Nephron progenitor cell (in vitro differentiated cells): ENCODE results near the gene HCRTR2.
A peak's percentile ranks its signal among the peaks of the same experiment; 100 is the strongest.
"Not testable (repeated sequence)": the region's sequence is repeated elsewhere in the genome, so short reads cannot be mapped to it uniquely, and the experiment has no call there.

Experiments used
- DNase-seq: peaks from one replicate; pipeline ENCODE4 v3.0.0; 2021
- H3K27ac Mint-ChIP-seq: 2 replicates; pipeline ENCODE4 v1.8.0; 2021; ENCODE audit warnings: mild to moderate bottlenecking, moderate library complexity, mixed read lengths
- H3K27me3 Mint-ChIP-seq: 2 replicates; pipeline ENCODE4 v1.8.0; 2021; ENCODE audit warnings: mild to moderate bottlenecking, low read depth, mixed read lengths; ENCODE audit not compliant: poor library complexity
- H3K36me3 Mint-ChIP-seq: 2 replicates; pipeline ENCODE4 v1.8.0; 2021; ENCODE audit warnings: low read depth, mixed read lengths
- H3K4me1 Mint-ChIP-seq: 2 replicates; pipeline ENCODE4 v1.8.0; 2021; ENCODE audit warnings: mixed read lengths
- H3K4me3 Mint-ChIP-seq: 2 replicates; pipeline ENCODE4 v1.8.0; 2021; ENCODE audit warnings: mild to moderate bottlenecking, moderate library complexity, mixed read lengths
- H3K9me3 Mint-ChIP-seq: 2 replicates; pipeline ENCODE4 v1.8.0; 2021; ENCODE audit warnings: mild to moderate bottlenecking, moderate library complexity, mixed read lengths
- CTCF ChIP-seq: fragments of 200-600 bp; sonication (generic); IDR thresholded peaks from 2 replicates; pipeline ENCODE4 v1.5.0; 2021; ENCODE audit warnings: antibody characterized with exemption

HCRTR2 gene

GRCh38 chr6:55240975-55241605 lies 66.8 kb downstream of the HCRTR2 start:
- H3K36me3 Mint-ChIP-seq, H3K27me3 Mint-ChIP-seq, H3K4me3 Mint-ChIP-seq, DNase-seq, H3K27ac Mint-ChIP-seq, H3K9me3 Mint-ChIP-seq: not testable (repeated sequence)
- peak; percentile 50 for TF ChIP-seq CTCF
- peaks cover 12% of the 10 kb centered on the region for H3K4me1 Mint-ChIP-seq

GRCh38 chr6:55250400-55250799 lies 76.1 kb downstream of the HCRTR2 start:
- Mint-ChIP-seq H3K27ac (no peak overlapping the region), H3K36me3 (no peaks in the 10 kb centered on the region), H3K27me3 (no peaks in the 10 kb centered on the region), H3K9me3 (no peaks in the 10 kb centered on the region), H3K4me3 (no peak overlapping the region), H3K4me1 (peaks cover 4% of the 10 kb centered on the region)
- no peak for DNase-seq
- TF ChIP-seq CTCF, result no peak

GRCh38 chr6:55255113-55255512 lies 80.8 kb downstream of the HCRTR2 start:
- H3K9me3 Mint-ChIP-seq, result no peaks in the 10 kb centered on the region

GRCh38 chr6:55260181-55260580 lies 85.9 kb downstream of the HCRTR2 start:
- no peaks in the 10 kb centered on the region for H3K36me3 Mint-ChIP-seq
- H3K9me3 Mint-ChIP-seq, result no peaks in the 10 kb centered on the region
- H3K27me3 Mint-ChIP-seq, result no peaks in the 10 kb centered on the region
- TF ChIP-seq CTCF, result no peak
- peaks cover under 1% of the 10 kb centered on the region for H3K4me1 Mint-ChIP-seq
- H3K4me3 Mint-ChIP-seq, result no peak overlapping the region
- no peak for DNase-seq
- H3K27ac Mint-ChIP-seq, result no peak overlapping the region

More at GRCh38 chr6:55255113-55255512, 80.8 kb downstream of the HCRTR2 start:
- TF ChIP-seq CTCF, result no peak
- DNase-seq, result peak; percentile 5
- H3K4me1 Mint-ChIP-seq, result peaks cover 4% of the 10 kb centered on the region
- no peaks in the 10 kb centered on the region for H3K36me3 Mint-ChIP-seq
- no peaks in the 10 kb centered on the region for H3K27me3 Mint-ChIP-seq
- H3K4me3 Mint-ChIP-seq, result no peak overlapping the region
- H3K27ac Mint-ChIP-seq, result no peak overlapping the region

- Mint-ChIP-seq H3K27ac (no peak overlapping the region), H3K36me3 (no peaks in the 10 kb centered on the region), H3K9me3 (no peaks in the 10 kb centered on the region), H3K4me1 (no peaks in the 10 kb centered on the region), H3K4me3 (no peak overlapping the region), H3K27me3 (no peaks in the 10 kb centered on the region)
- no peak for TF ChIP-seq CTCF
- no peak for DNase-seq
These were observed 91.2 kb downstream of the HCRTR2 start for GRCh38 chr6:55265409-55266114.

GRCh38 chr6:55266896-55267295 lies 92.6 kb downstream of the HCRTR2 start:
- Mint-ChIP-seq H3K9me3 (no peaks in the 10 kb centered on the region), H3K36me3 (no peaks in the 10 kb centered on the region), H3K27ac (no peak overlapping the region), H3K27me3 (no peaks in the 10 kb centered on the region), H3K4me1 (no peaks in the 10 kb centered on the region), H3K4me3 (no peak overlapping the region)
- TF ChIP-seq CTCF, result no peak
- no peak for DNase-seq
